NCI-H748 (cell line): ENCODE measurements around the gene RDH12.

ENCODE experiments used
- DNase-seq: peaks from one replicate; lab custom pipeline; 2025; ENCODE audit not compliant: unreplicated experiment; lab: John Stamatoyannopoulos, UW

Gene RDH12

GRCh38 chr14:67746927-67747326 lies 45.2 kb downstream of the RDH12 start:
- DNase-seq, result no peak

DNA sequence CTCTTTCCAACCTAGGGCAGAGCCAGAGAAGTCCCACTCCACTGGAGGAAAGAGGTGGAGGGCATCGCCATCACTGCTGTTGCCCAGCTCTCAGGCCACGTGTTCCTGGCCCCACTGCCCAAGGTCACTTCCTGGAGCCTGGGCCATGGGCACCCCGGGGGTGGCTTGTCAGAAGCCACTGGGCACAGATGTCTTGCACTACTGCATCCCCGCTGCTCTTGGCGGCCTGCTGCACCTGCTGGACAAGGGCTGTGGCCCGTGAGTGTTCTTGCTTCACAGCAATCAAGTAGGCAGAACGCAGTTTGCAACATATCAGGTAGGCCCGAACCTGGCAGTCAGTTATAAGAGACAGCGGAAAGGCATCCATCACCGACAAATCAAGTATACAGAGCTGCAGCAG lies 46.6 kb downstream of the RDH12 start:
- DNase-seq, result no peak

GRCh38 chr14:67749341-67750084 lies 47.8 kb downstream of the RDH12 start:
- no peak for DNase-seq

DNA sequence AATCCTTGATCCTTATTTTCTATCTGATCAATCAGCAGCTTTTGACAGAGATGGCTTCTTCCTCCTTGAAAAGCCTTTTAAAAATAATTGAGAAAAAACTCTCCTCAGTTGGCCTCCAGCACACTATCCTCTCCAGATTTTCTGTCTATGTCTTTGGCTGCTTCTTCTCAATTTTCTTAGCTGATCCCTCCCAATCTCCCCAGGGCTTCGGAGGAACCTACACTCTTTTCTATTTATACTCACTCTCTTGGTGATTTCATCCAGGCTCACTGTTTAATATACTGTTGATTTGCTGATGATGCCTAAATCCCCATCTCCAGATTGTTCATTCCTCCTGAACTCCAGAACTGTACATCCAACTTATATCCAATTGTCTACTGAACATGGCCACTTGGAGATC lies 54.8 kb downstream of the RDH12 start:
- no peak for DNase-seq

- no peak for DNase-seq
Observed at GRCh38 chr14:67757175-67757574, 55.5 kb downstream of the RDH12 start.

GRCh38 chr14:67759916-67760315 lies 58.2 kb downstream of the RDH12 start:
- DNase-seq, result no peak

- no peak for DNase-seq
Observed at GRCh38 chr14:67762051-67762450, 60.4 kb downstream of the RDH12 start.

DNA sequence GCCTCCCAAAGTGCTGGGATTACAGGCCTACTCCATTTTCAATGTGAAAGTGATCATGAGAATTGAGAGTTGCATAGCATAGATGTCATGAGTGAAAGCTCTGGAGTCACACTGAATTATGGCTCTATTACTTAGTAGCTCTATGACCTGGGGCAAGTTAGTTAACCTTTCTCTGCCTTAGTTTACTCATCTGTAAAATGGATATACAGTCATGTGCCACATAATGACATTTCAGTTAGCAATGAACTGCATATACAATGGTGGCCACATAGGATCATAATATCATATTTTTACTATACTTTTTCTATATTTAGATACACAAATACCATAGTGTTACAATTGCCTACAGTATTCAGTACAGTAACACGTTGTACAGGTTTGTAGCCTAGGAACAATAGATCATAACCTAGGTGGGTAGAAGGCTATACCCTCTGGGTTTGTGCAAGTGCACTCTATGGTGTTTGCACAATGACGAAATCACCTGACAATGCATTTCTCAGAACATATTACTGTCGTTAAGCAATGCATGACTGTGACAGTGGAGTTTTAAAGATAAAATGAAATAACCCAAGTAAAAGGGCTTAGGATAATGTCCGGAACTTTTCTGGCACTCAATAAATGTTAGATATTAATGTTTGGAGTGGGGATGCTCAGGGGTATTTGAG lies 61.6 kb downstream of the RDH12 start:
- no peak for DNase-seq

DNA sequence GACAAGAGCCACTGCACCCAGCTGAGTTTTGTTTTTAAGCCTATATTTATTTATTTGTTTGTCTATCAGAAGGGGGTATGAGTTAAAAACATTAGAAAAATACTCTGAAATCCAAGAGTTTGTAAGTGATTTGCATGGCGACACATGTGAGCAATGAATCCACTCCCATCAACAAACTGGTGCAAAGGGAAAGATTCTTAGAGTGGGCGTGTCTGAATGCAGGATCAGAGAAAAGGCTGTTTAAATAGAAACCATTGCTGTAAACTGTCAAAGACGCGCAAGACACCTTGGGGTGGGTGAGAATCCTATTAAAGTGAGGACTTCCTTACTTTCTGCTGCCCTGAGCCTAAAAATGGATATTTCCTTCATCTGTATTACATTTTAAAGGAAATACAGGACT lies 62.8 kb downstream of the RDH12 start:
- DNase-seq, result no peak

DNA sequence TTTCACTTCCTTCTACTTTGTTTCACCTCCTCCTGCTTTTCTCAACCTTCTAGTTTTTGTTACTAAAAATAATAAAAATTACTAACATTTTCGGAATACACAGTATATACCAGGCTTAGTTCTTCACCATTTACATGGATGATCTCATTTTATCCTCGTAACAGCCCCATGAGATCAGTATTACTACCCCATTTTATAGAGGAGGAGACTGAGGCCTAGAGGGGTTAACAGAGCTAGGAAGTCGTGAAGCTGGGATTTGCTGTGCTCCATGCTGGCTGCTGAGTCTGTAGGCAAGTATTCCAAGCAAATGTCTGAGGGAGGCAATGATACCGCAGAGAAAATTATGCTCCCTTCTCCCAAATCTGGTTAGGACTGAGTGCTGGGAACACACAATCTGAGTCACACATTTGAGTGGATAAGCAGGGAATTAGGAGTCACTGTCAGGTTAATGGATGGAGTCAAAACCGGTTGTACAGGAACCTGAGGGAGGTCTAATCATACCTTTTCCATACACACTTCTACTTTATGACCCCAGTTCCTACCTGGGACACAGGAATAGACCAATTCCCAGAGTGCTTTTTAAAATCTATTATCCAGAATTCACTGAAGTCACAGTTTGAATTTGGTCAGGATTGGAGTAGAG lies 63.6 kb downstream of the RDH12 start:
- DNase-seq, result no peak

- DNase-seq, result no peak
Observed at GRCh38 chr14:67766035-67766680, 64.5 kb downstream of the RDH12 start.

GRCh38 chr14:67768219-67768618 lies 66.5 kb downstream of the RDH12 start:
- DNase-seq, result no peak

DNA sequence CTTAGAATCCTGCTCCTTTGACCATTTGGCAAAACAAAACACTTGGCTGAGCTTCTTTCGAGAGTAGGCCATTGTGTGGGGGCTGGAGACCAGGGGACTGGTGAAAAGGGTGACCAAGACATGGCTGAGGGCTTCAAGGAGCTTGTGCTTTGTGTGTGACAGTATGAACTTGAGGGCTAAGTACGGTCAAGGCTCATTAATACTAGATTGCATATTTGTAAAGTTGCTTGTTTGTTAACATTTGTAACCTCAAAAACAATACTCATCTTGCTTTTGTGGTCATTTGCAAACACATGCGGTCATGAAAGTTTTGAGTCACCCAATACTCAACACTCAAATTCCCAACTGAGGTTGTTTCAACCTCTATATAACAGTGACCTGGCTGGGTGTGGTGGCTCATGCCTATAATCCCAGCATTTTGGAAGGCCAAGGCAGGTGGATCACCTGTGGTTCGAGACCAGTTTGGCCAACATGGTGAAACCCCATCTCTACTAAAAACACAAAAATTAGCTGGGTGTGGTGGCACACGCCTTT lies 72.2 kb downstream of the RDH12 start:
- DNase-seq, result no peak

DNA sequence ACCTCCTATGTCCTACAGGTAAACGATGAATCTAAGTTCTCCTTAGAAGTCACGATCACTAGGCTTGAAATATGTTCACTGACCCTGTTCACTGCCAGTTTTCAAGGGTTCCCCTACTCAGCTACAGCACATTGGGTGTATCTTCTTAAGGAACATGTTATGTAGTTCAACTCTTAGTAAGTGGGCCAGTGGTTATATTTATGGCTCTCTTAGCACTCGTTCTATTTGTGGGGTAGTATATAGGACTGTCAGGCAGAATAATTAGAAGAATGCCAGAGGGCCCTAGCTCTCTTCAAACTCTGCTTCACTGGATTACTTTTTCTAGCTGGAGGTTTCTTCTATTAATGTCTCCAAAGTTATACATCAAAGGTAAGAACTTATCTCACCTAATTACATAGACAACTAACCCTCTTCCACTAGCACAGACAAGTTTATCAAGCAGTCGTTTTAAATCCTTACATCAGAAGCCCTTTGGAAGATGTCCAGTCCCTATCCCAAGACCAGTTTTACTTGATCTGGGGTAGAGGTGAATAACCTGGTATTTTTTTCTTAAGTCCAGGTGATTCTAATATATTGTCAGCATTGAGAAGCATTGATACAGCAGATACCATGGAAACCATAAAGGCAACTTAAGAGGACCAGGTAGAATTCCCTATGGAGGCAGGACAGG lies 75.1 kb downstream of the RDH12 start:
- no peak for DNase-seq

GRCh38 chr14:67778792-67779191 lies 77.1 kb downstream of the RDH12 start:
- DNase-seq, result no peak

- no peak for DNase-seq
Observed at GRCh38 chr14:67782090-67782489, 80.4 kb downstream of the RDH12 start.
